OCI-LY1 (cell line): ENCODE data around the gene IPCEF1.

Source experiments
- H2AFZ ChIP-seq: fragments of 200-600 bp; sonication (generic), shearing (Covaris generic); 2 replicates; pipeline ENCODE4 v1.6.0; 2014; ENCODE audit warnings: antibody characterized with exemption, mild to moderate bottlenecking, low read length
- H3F3A ChIP-seq: fragments of 200-600 bp; sonication (generic), shearing (Covaris generic); 2 replicates; pipeline ENCODE4 v1.6.0; 2014; ENCODE audit warnings: mild to moderate bottlenecking, antibody characterized with exemption, low read length, moderate library complexity; ENCODE audit not compliant: insufficient read depth
- H3K27ac ChIP-seq: fragments of 200-600 bp; sonication (generic); 2 replicates; pipeline ENCODE4 v1.5.1; 2014; ENCODE audit warnings: low read length, mixed run types, mild to moderate bottlenecking, low read depth; ENCODE audit not compliant: poor library complexity, severe bottlenecking
- H3K27me3 ChIP-seq: fragments of 200-600 bp; sonication (generic); 2 replicates; pipeline ENCODE4 v1.6.0; 2014; ENCODE audit warnings: antibody characterized with exemption, mild to moderate bottlenecking, low read length, moderate library complexity; ENCODE audit not compliant: insufficient read depth
- H3K36me3 ChIP-seq: fragments of 200-600 bp; sonication (generic); 2 replicates; pipeline ENCODE4 v1.6.1; 2014; ENCODE audit warnings: mild to moderate bottlenecking, antibody characterized with exemption, low read length, moderate library complexity, mixed read lengths; ENCODE audit not compliant: insufficient read depth
- H3K4me1 ChIP-seq: fragments of 200-600 bp; sonication (generic); 2 replicates; pipeline ENCODE4 v1.5.1; 2014; ENCODE audit warnings: mild to moderate bottlenecking, low read length, moderate library complexity; ENCODE audit not compliant: insufficient read depth, severe bottlenecking
- H3K4me2 ChIP-seq: fragments of 200-600 bp; sonication (generic), shearing (Covaris generic); 2 replicates; pipeline ENCODE4 v1.6.1; 2014; ENCODE audit warnings: low read length
- H3K4me3 ChIP-seq: fragments of 200-600 bp; sonication (generic); 2 replicates; pipeline ENCODE4 v1.5.1; 2014; ENCODE audit warnings: low read length, low read depth, mild to moderate bottlenecking, mixed read lengths; ENCODE audit not compliant: poor library complexity, severe bottlenecking
- H3K79me2 ChIP-seq: fragments of 200-600 bp; shearing (Covaris generic); 2 replicates; pipeline ENCODE4 v1.6.1; 2016; ENCODE audit warnings: mixed run types, low read length, mixed read lengths; ENCODE audit not compliant: insufficient read depth
- H3K9ac ChIP-seq: fragments of 200-600 bp; sonication (generic), shearing (Covaris generic); 2 replicates; pipeline ENCODE4 v1.6.1; 2014; ENCODE audit warnings: mild to moderate bottlenecking, low read length, mixed read lengths
- H3K9me2 ChIP-seq: fragments of 200-600 bp; sonication (generic), shearing (Covaris generic); 2 replicates; pipeline ENCODE4 v1.6.1; 2014; ENCODE audit warnings: low read depth, mild to moderate bottlenecking, low read length, mixed read lengths
- H3K9me3 ChIP-seq: fragments of 200-600 bp; shearing (Covaris generic); 2 replicates; pipeline ENCODE4 v1.6.1; 2014; ENCODE audit warnings: low read length, mixed read lengths
- H4K20me1 ChIP-seq: fragments of 200-600 bp; sonication (generic), shearing (Covaris generic); 2 replicates; pipeline ENCODE4 v1.6.0; 2016; ENCODE audit warnings: mild to moderate bottlenecking, low read length; ENCODE audit not compliant: insufficient read depth
- EZH2 ChIP-seq: fragments of 200-600 bp; sonication (generic), shearing (Covaris generic); IDR thresholded peaks from 2 replicates; pipeline ENCODE4 v1.8.0; 2017; ENCODE audit warnings: borderline replicate concordance, mixed run types, mild to moderate bottlenecking, antibody characterized with exemption, low read length, moderate library complexity, mixed read lengths
- TF ChIP-seq, protein P1 (sequence below): fragments of 200-600 bp; sonication (generic), shearing (Covaris generic); IDR thresholded peaks from 2 replicates; pipeline ENCODE4 v1.5.1; 2017; ENCODE audit warnings: mild to moderate bottlenecking, antibody characterized with exemption, low read length, moderate library complexity, mixed read lengths

The IPCEF1 gene

DNA sequence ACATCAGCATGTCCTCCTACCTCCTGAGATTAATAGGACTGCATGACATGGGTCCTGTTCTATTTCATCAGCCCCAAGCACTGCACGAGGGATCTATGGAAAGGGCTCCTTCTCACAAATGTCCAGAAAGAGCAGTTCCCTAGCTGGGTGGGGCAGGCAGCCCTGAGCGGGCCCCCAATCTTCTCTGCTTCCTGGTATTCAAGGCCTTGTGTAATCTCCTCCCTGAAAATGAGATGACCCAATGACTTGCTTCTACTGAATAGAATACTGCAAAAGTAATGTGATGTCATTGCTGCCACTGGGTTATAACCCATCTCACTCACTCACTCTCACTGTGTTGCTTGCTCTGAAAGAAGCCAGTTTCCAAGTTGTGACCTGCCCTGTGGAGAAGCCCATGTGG lies 191.1 kb downstream of the IPCEF1 start:
- Histone ChIP-seq H4K20me1 (no peaks in the 10 kb centered on the region), H3K27me3 (no peaks in the 10 kb centered on the region), H3F3A (no peaks in the 10 kb centered on the region), H3K9me3 (no peaks in the 10 kb centered on the region), H3K27ac (no peak overlapping the region), H3K9ac (no peak overlapping the region), H3K4me1 (no peaks in the 10 kb centered on the region), H2AFZ (no peak overlapping the region), H3K79me2 (no peaks in the 10 kb centered on the region), H3K4me3 (no peak overlapping the region), H3K4me2 (no peak overlapping the region), H3K36me3 (no peaks in the 10 kb centered on the region), H3K9me2 (no peaks in the 10 kb centered on the region)
- TF ChIP-seq, protein P1, sequence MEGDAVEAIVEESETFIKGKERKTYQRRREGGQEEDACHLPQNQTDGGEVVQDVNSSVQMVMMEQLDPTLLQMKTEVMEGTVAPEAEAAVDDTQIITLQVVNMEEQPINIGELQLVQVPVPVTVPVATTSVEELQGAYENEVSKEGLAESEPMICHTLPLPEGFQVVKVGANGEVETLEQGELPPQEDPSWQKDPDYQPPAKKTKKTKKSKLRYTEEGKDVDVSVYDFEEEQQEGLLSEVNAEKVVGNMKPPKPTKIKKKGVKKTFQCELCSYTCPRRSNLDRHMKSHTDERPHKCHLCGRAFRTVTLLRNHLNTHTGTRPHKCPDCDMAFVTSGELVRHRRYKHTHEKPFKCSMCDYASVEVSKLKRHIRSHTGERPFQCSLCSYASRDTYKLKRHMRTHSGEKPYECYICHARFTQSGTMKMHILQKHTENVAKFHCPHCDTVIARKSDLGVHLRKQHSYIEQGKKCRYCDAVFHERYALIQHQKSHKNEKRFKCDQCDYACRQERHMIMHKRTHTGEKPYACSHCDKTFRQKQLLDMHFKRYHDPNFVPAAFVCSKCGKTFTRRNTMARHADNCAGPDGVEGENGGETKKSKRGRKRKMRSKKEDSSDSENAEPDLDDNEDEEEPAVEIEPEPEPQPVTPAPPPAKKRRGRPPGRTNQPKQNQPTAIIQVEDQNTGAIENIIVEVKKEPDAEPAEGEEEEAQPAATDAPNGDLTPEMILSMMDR = no peak
- TF ChIP-seq EZH2 = no peak

DNA sequence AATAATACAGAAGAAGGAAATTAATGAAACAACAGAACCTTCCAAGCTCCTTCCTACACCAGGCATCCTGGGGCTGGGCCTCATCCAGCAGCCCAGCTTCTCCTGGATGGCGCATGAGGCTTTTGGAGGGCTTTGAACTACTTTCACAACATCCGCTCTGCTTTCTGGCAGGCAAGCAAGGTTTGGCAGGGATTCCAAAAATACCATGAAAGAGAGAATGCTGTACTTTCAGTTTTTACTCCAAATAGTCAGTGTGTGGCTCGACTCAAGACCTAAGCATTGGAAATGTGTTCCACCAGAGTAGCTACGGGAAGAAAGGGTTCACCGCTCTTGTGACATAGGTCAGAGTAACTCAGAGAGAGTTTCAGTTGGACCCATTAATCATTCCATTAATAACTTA lies 192.2 kb downstream of the IPCEF1 start:
- no peaks in the 10 kb centered on the region for H4K20me1 ChIP-seq
- H3K27ac ChIP-seq = no peak overlapping the region
- H2AFZ ChIP-seq = no peak overlapping the region
- no peaks in the 10 kb centered on the region for H3K9me3 ChIP-seq
- no peaks in the 10 kb centered on the region for H3K36me3 ChIP-seq
- H3K9me2 ChIP-seq = no peaks in the 10 kb centered on the region
- no peaks in the 10 kb centered on the region for H3K79me2 ChIP-seq
- H3K4me1 ChIP-seq = no peaks in the 10 kb centered on the region
- H3K27me3 ChIP-seq = no peaks in the 10 kb centered on the region
- H3K4me2 ChIP-seq = no peak overlapping the region
- no peak for TF ChIP-seq EZH2
- TF ChIP-seq, protein P1 = no peak
- no peaks in the 10 kb centered on the region for H3F3A ChIP-seq
- H3K4me3 ChIP-seq = no peak overlapping the region
- no peak overlapping the region for H3K9ac ChIP-seq

- H3K27me3 ChIP-seq = no peaks in the 10 kb centered on the region
- H3F3A ChIP-seq = no peaks in the 10 kb centered on the region
- H3K4me1 ChIP-seq = no peaks in the 10 kb centered on the region
- no peaks in the 10 kb centered on the region for H3K79me2 ChIP-seq
- no peaks in the 10 kb centered on the region for H4K20me1 ChIP-seq
- no peaks in the 10 kb centered on the region for H3K9me2 ChIP-seq
- TF ChIP-seq EZH2 = no peak
- TF ChIP-seq, protein P1 = no peak
- no peaks in the 10 kb centered on the region for H3K36me3 ChIP-seq
- no peaks in the 10 kb centered on the region for H3K9me3 ChIP-seq
- H3K27ac ChIP-seq = no peak overlapping the region
- no peak overlapping the region for H3K9ac ChIP-seq
- no peak overlapping the region for H2AFZ ChIP-seq
- H3K4me2 ChIP-seq = no peak overlapping the region
- no peak overlapping the region for H3K4me3 ChIP-seq
Observed at GRCh38 chr6:154161689-154162088, 194.9 kb downstream of the IPCEF1 start.
